NCI-H2227 (cell line): Measurements from ENCODE around the gene PTPRD.
A peak's percentile ranks its signal among the peaks of the same experiment; 100 is the strongest.

Source experiments
- DNase-seq: peaks from one replicate; lab custom pipeline; 2025; ENCODE audit not compliant: unreplicated experiment; lab: John Stamatoyannopoulos, UW

The PTPRD gene

GRCh38 chr9:9917400-9917799 is 695.4 kb downstream of the PTPRD start:
- no peak for DNase-seq

GRCh38 chr9:9914174-9914573 is 698.6 kb downstream of the PTPRD start:
- DNase-seq, result no peak

GRCh38 chr9:9913276-9913832 is 699.4 kb downstream of the PTPRD start:
- DNase-seq, result no peak

GRCh38 chr9:9912459-9912858 is 700.3 kb downstream of the PTPRD start:
- no peak for DNase-seq

GRCh38 chr9:9905736-9906135 is 707.1 kb downstream of the PTPRD start:
- DNase-seq, result no peak

- no peak for DNase-seq
Measured at GRCh38 chr9:9904041-9904440, 708.8 kb downstream of the PTPRD start.

- DNase-seq, result no peak
Measured at GRCh38 chr9:9901624-9902023, 711.2 kb downstream of the PTPRD start.

GRCh38 chr9:9893837-9894236 is 719.0 kb downstream of the PTPRD start:
- no peak for DNase-seq

- DNase-seq, result no peak
Measured at GRCh38 chr9:9892217-9892616, 720.6 kb downstream of the PTPRD start.

- no peak for DNase-seq
Measured at GRCh38 chr9:9881692-9882091, 731.1 kb downstream of the PTPRD start.

- DNase-seq, result no peak
Measured at GRCh38 chr9:9874270-9874669, 738.5 kb downstream of the PTPRD start.

- no peak for DNase-seq
Measured at GRCh38 chr9:9862235-9862810, 750.5 kb downstream of the PTPRD start.

- DNase-seq, result no peak
Measured at GRCh38 chr9:9855177-9856078, 757.4 kb downstream of the PTPRD start.

GRCh38 chr9:9847750-9848149 is 765.1 kb downstream of the PTPRD start:
- no peak for DNase-seq

GRCh38 chr9:9846557-9846956 is 766.2 kb downstream of the PTPRD start:
- DNase-seq, result no peak

- no peak for DNase-seq
Measured at GRCh38 chr9:9820436-9820835, 792.4 kb downstream of the PTPRD start.

GRCh38 chr9:9819886-9820285 is 792.9 kb downstream of the PTPRD start:
- DNase-seq, result no peak

GRCh38 chr9:9817176-9817575 is 795.6 kb downstream of the PTPRD start:
- DNase-seq, result no peak

GRCh38 chr9:9804109-9804508 is 808.7 kb downstream of the PTPRD start:
- no peak for DNase-seq

- DNase-seq, result no peak
Measured at GRCh38 chr9:9799287-9799686, 813.5 kb downstream of the PTPRD start.

GRCh38 chr9:9792144-9792857 is 820.5 kb downstream of the PTPRD start:
- no peak for DNase-seq

GRCh38 chr9:9791611-9792010 is 821.2 kb downstream of the PTPRD start:
- DNase-seq, result peak; percentile 26
